GM21526 (cell line): ENCODE results near the gene UTY.

Experiments used
- ATAC-seq: cut with Tn5 transposase; IDR thresholded peaks from one replicate; pipeline ENCODE4 v1.9.1; 2021; ENCODE audit warnings: moderate library complexity; ENCODE audit not compliant: unreplicated experiment, low FRiP score

UTY gene

DNA sequence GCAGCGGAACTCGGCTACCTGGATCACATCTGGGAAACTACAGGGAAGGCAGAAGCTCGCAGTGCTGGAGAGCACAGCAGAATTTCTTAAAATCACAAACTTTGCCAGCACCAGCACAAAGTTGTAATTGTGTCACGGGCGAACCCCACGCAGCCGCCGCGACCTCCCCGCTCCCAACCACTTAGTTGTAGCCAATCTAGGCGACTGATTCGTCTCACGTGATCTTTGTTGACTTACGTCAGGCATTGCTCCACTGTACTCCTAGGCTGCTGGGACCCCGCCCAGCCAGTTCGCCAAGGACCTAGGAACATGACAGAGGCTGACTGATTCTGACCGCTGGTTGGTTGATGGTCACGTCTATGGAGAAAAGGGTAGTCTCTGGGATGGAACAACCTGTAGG, at the start of gene UTY:
Gene UTY, minus strand, starts transcription at position 206 of the 400 bp plus-strand sequence. CDS start 368 bp downstream, outside the sequence.
- ATAC-seq: no peak

- ATAC-seq: no peak
Measured at GRCh38 chrY:13520474-13520873, 40.6 kb upstream of the UTY start.

- ATAC-seq: no peak
Measured at GRCh38 chrY:13501215-13501614, 21.4 kb upstream of the UTY start.

GRCh38 chrY:13493737-13494136, 13.9 kb upstream of the UTY start:
- ATAC-seq: no peak

DNA sequence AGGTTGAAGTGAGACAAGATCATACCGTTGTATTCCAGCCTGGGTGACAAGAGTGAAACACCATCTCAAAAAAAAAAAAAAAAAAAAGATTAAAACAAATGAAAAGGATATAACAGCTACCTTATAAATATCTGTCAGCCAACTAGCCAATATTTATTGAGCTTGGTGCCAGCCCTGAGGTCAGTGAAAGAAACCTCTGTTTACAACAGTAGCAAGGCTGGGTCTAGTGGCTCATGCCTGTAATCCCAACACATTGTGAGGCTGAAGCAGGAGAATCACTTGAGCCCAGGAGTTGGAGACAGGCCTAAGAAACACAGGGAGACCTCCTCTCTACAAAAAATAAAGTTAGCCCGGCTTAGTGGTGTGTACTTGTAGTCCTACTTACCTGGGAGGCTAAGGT, 12.6 kb upstream of the UTY start:
- no peak for ATAC-seq

GRCh38 chrY:13488738-13489137, 8.9 kb upstream of the UTY start:
- no peak for ATAC-seq

- ATAC-seq: no peak
Measured at GRCh38 chrY:13479121-13479711, 617 bp downstream of the UTY start.

DNA sequence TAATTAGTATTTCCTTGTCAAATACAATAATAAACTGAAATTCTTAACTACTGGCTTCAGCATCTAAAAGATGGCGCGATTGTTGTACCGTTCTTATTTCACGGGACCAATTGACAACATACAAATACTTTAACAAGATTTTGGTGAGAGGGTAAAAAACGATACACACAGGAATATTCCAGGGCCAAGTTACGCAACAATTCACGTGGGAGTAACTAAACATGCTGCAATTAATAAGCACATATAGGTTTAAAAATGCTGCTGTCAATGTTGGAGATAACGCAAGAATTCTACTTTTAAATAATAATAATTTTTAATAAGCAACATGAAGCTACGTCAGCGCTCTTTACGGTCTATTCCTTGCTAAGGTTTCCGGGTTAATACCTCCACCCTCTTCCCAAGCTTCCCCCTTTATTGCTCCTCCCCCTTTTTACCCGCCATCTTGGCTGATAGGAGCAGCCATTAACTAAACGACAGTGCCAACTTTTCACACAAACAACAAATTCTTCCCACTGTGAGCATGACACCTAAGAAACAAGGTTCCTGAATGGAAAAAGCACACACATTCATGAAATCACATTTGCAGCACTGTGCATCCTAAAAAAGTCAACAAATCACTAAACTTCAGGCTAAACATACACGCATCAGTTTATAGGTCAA, 1.6 kb downstream of the UTY start:
- ATAC-seq: no peak

GRCh38 chrY:13474997-13475396, 4.8 kb downstream of the UTY start:
- ATAC-seq: no peak

DNA sequence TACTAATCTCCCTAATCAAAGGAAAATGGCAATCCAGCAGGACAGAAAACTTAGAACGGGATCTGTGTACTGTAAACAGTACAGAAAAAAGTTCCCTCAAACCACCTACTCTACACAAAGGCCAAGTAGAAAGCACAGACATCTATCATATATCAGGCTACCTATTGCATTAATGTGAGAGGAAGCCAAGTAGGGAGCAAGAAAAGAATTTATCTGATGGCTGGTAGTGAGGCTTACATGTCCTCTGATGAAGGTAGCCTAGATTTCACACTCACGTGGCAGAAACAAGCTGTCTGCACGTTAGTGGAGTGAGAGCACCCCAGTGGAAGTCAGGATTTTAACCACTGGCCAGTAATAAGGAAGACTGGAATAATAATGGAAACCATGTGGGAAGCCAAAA, 28.3 kb downstream of the UTY start:
- ATAC-seq: no peak

- ATAC-seq: no peak
Measured at GRCh38 chrY:13450596-13451130, 29.2 kb downstream of the UTY start.

GRCh38 chrY:13445566-13445965, 34.3 kb downstream of the UTY start:
- ATAC-seq: no peak

GRCh38 chrY:13443146-13443545, 36.7 kb downstream of the UTY start:
- ATAC-seq: no peak

- no peak for ATAC-seq
Measured at GRCh38 chrY:13440811-13441210, 39.0 kb downstream of the UTY start.

DNA sequence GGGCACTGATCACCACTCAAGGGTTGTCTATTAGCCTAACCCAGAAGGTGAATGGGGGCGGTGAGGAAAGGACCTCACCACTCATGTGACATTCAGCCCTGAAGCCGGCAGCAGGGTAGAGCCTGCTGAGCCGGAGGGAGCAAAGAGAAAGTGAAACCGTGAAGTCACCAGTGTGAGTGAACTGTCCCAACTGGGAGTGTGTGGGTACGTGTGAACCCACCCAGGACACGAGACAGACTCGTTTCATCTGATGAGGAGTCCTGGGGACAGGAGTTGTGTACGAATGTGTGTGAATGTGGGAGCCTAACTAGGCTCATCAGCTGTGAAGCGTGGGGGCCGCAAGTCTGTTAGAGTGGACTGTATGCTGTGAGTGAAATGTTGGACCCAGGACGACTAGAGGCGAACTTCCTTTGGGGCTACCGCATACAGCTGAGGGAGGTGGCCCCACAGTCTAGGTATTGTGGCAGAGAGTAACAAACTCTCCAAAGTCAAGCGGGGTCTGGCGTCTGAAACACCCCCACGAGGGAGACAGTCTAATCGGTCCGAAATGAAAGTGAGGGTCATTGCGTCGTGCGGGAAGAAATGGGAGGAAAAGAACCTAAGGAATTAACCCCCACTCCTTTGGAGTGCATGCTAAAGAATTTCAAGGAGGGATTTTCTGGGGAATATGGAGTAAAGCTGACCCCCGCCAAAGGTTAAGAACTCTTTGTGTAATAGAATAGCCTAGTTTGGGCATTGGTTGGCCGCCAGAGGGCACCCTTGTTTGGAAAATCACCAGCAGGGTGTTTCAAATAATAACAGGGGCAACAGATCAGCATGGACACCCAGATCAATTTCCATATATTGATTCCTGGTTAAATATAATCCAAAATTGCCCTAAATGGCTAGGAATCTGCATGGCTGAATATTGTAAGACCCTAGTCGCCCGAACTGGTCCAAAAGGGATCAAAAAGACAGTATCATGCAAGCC, 43.6 kb downstream of the UTY start:
- ATAC-seq: no peak

DNA sequence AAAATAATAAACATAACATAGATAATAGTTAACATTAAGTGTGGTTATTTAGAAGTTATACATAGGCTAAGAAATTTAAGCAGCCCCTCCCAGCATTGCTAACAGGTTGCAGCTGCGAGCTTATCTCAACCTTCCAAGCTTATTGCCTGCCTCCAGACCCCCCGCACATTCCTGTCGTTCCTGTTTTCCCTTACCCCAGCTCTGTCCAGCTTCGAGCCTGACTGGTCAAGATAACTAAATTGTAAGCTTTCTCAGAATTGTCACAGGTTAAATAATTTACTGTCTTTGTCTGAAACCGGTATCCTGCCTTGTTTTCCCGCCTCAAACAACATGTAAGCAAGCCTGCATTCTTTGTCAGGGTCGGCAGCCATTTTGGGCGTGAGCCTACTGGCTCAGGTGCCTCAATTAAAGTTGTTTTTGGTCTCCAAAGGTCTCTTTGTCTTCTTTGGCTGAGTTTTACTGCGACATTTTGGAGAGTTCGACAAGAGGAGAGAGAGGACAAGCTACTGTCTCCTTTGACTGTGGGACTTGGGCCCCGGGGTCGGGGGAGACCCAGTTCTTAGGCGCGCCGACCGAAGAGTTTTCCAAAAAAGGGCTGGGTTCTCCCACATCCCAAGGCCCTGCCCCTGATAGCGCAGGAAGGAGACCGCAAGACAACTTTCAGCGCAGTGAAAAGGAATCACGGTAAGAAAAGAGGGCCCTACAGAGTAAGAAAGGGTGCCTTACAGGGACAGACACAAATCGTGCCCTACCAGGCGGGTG, 44.4 kb downstream of the UTY start:
- ATAC-seq: no peak

GRCh38 chrY:13432293-13433025, 47.4 kb downstream of the UTY start:
- no peak for ATAC-seq

- ATAC-seq: no peak
Measured at GRCh38 chrY:13429551-13429950, 50.3 kb downstream of the UTY start.

DNA sequence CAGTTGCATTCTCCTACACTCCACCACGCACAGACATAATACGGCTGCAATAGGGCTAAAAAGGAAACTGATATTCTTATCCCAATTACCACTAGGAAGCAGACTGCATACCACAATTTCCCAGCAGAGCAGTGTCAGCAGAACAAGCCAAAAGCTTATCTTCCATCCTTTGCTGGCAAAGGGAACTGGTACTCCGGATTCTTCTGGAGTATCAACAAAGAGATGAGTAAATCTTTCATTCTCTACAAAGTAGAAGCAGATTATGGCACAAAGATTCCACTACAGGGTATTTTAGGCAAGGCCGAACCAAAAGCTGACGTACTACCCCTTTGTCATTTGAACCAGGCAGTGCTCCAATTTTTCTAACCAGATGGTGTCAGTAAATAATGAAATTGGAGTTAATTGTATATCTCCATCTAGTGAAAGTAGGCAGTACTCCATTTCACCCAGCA, 56.5 kb downstream of the UTY start:
- ATAC-seq: no peak
